Measurements from ENCODE around the gene EEPD1.

EEPD1 gene

GRCh38 chr7:36186359-36187121 lies 33.5 kb downstream of the EEPD1 start:
- Mint-ChIP-seq H3K4me3 (no peak overlapping the region), H3K27me3 (ENCODE audit: low read depth) (no peaks in the 10 kb centered on the region), H3K36me3 (ENCODE audit: low read depth) (no peaks in the 10 kb centered on the region), H3K9me3 (no peaks in the 10 kb centered on the region), H3K4me1 (ENCODE audit: low read depth) (no peaks in the 10 kb centered on the region), H3K27ac (no peak overlapping the region)

DNA sequence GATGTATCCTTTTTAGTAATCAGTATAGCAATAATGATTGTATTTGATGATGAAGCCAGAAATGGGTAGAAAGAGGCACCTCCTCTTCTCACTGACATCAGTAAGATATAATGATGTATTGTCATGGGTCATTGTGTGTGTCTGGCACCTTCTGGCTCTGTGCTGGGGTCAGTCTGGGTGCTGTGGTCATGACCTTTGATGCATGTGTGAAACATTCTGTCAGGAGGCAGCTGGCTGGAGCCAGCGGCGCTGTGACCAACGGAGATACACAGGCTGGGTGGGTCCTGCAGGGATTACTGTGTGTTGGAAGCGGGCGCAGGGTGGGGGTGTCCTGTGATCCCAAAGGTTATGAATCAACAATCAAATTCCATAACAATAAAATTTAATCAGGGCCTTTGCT lies 35.2 kb downstream of the EEPD1 start:
- H3K27ac Mint-ChIP-seq, result no peak overlapping the region
- H3K27me3 Mint-ChIP-seq (ENCODE audit: low read depth), result no peaks in the 10 kb centered on the region
- H3K4me3 Mint-ChIP-seq, result no peak overlapping the region

GRCh38 chr7:36188906-36189305 lies 35.9 kb downstream of the EEPD1 start:
- H3K4me1 Mint-ChIP-seq (ENCODE audit: low read depth), result no peaks in the 10 kb centered on the region
- no peaks in the 10 kb centered on the region for H3K27me3 Mint-ChIP-seq (ENCODE audit: low read depth)
- H3K9me3 Mint-ChIP-seq, result no peaks in the 10 kb centered on the region
- H3K27ac Mint-ChIP-seq, result no peak overlapping the region
- H3K36me3 Mint-ChIP-seq (ENCODE audit: low read depth), result no peaks in the 10 kb centered on the region
- H3K4me3 Mint-ChIP-seq, result no peak overlapping the region

More for the DNA sequence above, 35.2 kb downstream of the EEPD1 start:
- Mint-ChIP-seq H3K36me3 (ENCODE audit: low read depth) (no peaks in the 10 kb centered on the region), H3K9me3 (no peaks in the 10 kb centered on the region), H3K4me1 (ENCODE audit: low read depth) (no peaks in the 10 kb centered on the region)

- Mint-ChIP-seq H3K27ac (no peak overlapping the region), H3K9me3 (no peaks in the 10 kb centered on the region), H3K4me1 (ENCODE audit: low read depth) (no peaks in the 10 kb centered on the region), H3K27me3 (ENCODE audit: low read depth) (no peaks in the 10 kb centered on the region), H3K4me3 (no peak overlapping the region), H3K36me3 (ENCODE audit: low read depth) (no peaks in the 10 kb centered on the region)
Measured at GRCh38 chr7:36190447-36191291, 37.6 kb downstream of the EEPD1 start.

- Mint-ChIP-seq H3K36me3 (ENCODE audit: low read depth) (no peaks in the 10 kb centered on the region), H3K4me3 (no peak overlapping the region), H3K4me1 (ENCODE audit: low read depth) (no peaks in the 10 kb centered on the region), H3K27ac (no peak overlapping the region), H3K27me3 (ENCODE audit: low read depth) (no peaks in the 10 kb centered on the region), H3K9me3 (no peaks in the 10 kb centered on the region)
Measured at GRCh38 chr7:36191292-36191920, 38.4 kb downstream of the EEPD1 start.

GRCh38 chr7:36192053-36192824 lies 39.2 kb downstream of the EEPD1 start:
- Mint-ChIP-seq H3K36me3 (ENCODE audit: low read depth) (no peaks in the 10 kb centered on the region), H3K9me3 (no peaks in the 10 kb centered on the region), H3K27ac (no peak overlapping the region), H3K27me3 (ENCODE audit: low read depth) (no peaks in the 10 kb centered on the region), H3K4me3 (no peak overlapping the region), H3K4me1 (ENCODE audit: low read depth) (no peaks in the 10 kb centered on the region)

DNA sequence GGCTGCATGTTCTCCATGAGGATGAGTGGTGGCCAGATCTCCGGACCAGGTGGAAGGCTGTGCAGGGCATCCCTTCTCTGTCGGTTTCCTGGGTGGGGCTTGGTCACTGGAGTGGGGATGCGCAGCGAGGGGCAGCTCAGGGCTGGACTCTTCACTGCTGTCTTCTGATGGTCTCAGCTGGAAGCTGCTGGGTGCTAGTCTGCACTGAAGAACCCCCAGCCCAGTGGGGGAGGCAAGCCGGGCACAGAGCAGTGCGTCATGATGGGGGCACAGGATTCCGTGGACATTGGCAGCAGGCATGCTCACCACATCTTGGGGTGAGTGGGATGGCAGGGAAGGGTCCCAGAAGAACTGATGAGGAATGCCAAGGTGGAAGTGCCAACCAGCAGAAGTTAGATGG lies 39.8 kb downstream of the EEPD1 start:
- Mint-ChIP-seq H3K27me3 (ENCODE audit: low read depth) (no peaks in the 10 kb centered on the region), H3K4me3 (no peak overlapping the region), H3K4me1 (ENCODE audit: low read depth) (no peaks in the 10 kb centered on the region), H3K27ac (no peak overlapping the region), H3K36me3 (ENCODE audit: low read depth) (no peaks in the 10 kb centered on the region), H3K9me3 (no peaks in the 10 kb centered on the region)

- H3K27ac Mint-ChIP-seq, result no peak overlapping the region
- H3K4me1 Mint-ChIP-seq (ENCODE audit: low read depth), result peaks cover 7% of the 10 kb centered on the region
- no peaks in the 10 kb centered on the region for H3K9me3 Mint-ChIP-seq
- H3K4me3 Mint-ChIP-seq, result no peak overlapping the region
- peaks cover 6% of the 10 kb centered on the region for H3K27me3 Mint-ChIP-seq (ENCODE audit: low read depth)
- no peaks in the 10 kb centered on the region for H3K36me3 Mint-ChIP-seq (ENCODE audit: low read depth)
Measured at GRCh38 chr7:36198854-36199266, 45.8 kb downstream of the EEPD1 start.

GRCh38 chr7:36199329-36199728 lies 46.3 kb downstream of the EEPD1 start:
- peaks cover 7% of the 10 kb centered on the region for H3K4me1 Mint-ChIP-seq (ENCODE audit: low read depth)
- H3K27ac Mint-ChIP-seq, result no peak overlapping the region
- no peaks in the 10 kb centered on the region for H3K36me3 Mint-ChIP-seq (ENCODE audit: low read depth)
- no peak overlapping the region for H3K4me3 Mint-ChIP-seq
- H3K27me3 Mint-ChIP-seq (ENCODE audit: low read depth), result peaks cover 6% of the 10 kb centered on the region
- H3K9me3 Mint-ChIP-seq, result no peaks in the 10 kb centered on the region

- Mint-ChIP-seq H3K9me3 (no peaks in the 10 kb centered on the region), H3K4me1 (ENCODE audit: low read depth) (peaks cover 7% of the 10 kb centered on the region), H3K27me3 (ENCODE audit: low read depth) (peaks cover 6% of the 10 kb centered on the region), H3K4me3 (no peak overlapping the region), H3K27ac (no peak overlapping the region), H3K36me3 (ENCODE audit: low read depth) (no peaks in the 10 kb centered on the region)
Measured at GRCh38 chr7:36201122-36201723, 48.2 kb downstream of the EEPD1 start.

DNA sequence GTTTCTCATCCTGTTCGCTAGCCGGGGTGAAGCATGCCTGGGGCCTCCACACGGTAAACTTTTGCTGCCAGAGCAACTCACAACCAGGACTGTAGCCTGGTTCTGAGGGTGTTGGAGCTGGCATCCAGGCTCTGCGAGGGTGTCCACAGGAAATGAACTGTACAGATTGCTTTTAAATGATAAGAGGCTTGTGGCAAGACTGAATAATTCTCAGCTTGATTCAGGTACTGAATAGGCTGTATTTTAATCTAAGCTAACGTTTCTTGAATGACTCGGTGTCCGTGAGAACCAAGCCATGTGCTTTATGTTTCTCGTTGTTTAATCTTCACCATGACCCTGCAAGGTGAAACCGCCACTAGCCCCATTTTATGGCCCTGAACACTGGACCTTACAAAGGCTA lies 49.3 kb downstream of the EEPD1 start:
- Mint-ChIP-seq H3K4me3 (no peak overlapping the region), H3K9me3 (no peaks in the 10 kb centered on the region), H3K27ac (no peak overlapping the region)

GRCh38 chr7:36203071-36203790 lies 50.2 kb downstream of the EEPD1 start:
- Mint-ChIP-seq H3K4me3 (no peak overlapping the region), H3K36me3 (ENCODE audit: low read depth) (no peaks in the 10 kb centered on the region), H3K27ac (no peak overlapping the region), H3K27me3 (ENCODE audit: low read depth) (peaks cover 6% of the 10 kb centered on the region), H3K4me1 (ENCODE audit: low read depth) (peaks cover 14% of the 10 kb centered on the region), H3K9me3 (no peaks in the 10 kb centered on the region)

More for the DNA sequence above, 49.3 kb downstream of the EEPD1 start:
- Mint-ChIP-seq H3K4me1 (ENCODE audit: low read depth) (peaks cover 10% of the 10 kb centered on the region), H3K36me3 (ENCODE audit: low read depth) (no peaks in the 10 kb centered on the region), H3K27me3 (ENCODE audit: low read depth) (peaks cover 6% of the 10 kb centered on the region)

DNA sequence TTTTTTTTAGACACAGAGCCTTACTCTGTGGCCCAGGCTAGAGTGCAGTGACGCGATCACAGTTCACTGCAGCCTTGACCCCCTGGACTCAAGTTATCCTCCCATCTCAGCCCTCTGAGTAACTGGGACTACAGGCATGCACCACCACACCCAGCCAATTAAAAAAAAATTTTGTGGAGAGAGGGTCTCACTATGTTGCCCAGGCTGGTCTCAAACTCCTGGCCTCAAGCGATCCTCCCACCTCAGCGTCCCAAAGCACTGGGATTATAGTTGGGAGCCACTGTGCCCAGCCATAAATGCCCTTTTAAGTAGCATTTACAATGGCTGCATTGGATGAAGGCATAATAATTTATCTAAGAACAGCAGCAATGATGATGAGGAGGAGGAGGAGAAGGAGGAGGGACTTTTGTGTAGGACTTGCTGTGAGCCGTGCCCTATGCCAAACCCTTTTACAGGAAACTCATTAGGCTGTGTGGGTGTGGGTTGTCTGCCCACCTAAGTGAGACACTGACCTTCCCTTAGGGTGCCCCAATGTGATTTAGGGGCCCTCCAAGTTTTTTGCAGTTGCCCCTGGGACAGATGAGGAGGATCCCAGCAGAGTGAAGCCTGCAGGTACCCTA lies 51.1 kb downstream of the EEPD1 start:
- Mint-ChIP-seq H3K27ac (no peak overlapping the region), H3K4me1 (ENCODE audit: low read depth) (peaks cover 12% of the 10 kb centered on the region), H3K27me3 (ENCODE audit: low read depth) (peaks cover 6% of the 10 kb centered on the region), H3K4me3 (no peak overlapping the region), H3K9me3 (no peaks in the 10 kb centered on the region), H3K36me3 (ENCODE audit: low read depth) (no peaks in the 10 kb centered on the region)
